HCT116 (cell line): ENCODE measurements around the gene ADGRF4. TPM values are rescaled to one million over a fixed set of nuclear protein-coding genes. Genes with fewer than 3 reads are reported as not detected.

ENCODE experiments used
- EGR1 ChIP-seq: IDR thresholded peaks from 2 replicates; pipeline ENCODE4 v1.6.1; 2012; ENCODE audit warnings: low read depth
- EZH2phosphoT487 ChIP-seq: fragments of 200-600 bp; IDR thresholded peaks from 2 replicates; pipeline ENCODE4 v1.6.1; 2018; ENCODE audit warnings: antibody characterized with exemption, borderline replicate concordance
- POLR2AphosphoS5 ChIP-seq: IDR thresholded peaks from 2 replicates; pipeline ENCODE4 v1.6.1; 2011; ENCODE audit warnings: mild to moderate bottlenecking, low read depth, low read length, moderate library complexity
- RAD21 ChIP-seq: IDR thresholded peaks from 2 replicates; pipeline ENCODE4 v1.6.1; 2012; ENCODE audit warnings: low read depth, mild to moderate bottlenecking
- TCF7L2 ChIP-seq: IDR thresholded peaks from 2 replicates; pipeline ENCODE4 v1.7.0; 2011; ENCODE audit warnings: borderline replicate concordance, inconsistent platforms; ENCODE audit not compliant: insufficient read depth, insufficient read length; ENCODE audit errors: extremely low read depth
- YY1 ChIP-seq: IDR thresholded peaks from 2 replicates; pipeline ENCODE4 v1.6.1; 2011; ENCODE audit warnings: low read length, low read depth, moderate library complexity, mild to moderate bottlenecking; ENCODE audit not compliant: insufficient replicate concordance; ENCODE audit errors: extremely low read depth
- ZFX ChIP-seq: fragments of 450-650 bp; IDR thresholded peaks from 2 replicates; pipeline ENCODE4 v1.6.1; 2017
- total RNA-seq: library from RNA; stranded (reverse); gene quantifications from one replicate; pipeline ENCODE4 v1.2.1, GENCODE V29; 2021; ENCODE audit not compliant: unreplicated experiment
- TF ChIP-seq, protein P1 (sequence below), 3 experiments: fragments of 200-600 bp in 1 of 3; sonication (generic) in 1 of 3; IDR thresholded peaks in 2 of 3; conservative IDR thresholded peaks in 1 of 3; 2 replicates each; pipeline ENCODE4 v1.5.1; 2012 to 2017; ENCODE audit warnings: low read depth in 2 of 3, low read length in 2 of 3, antibody characterized with exemption in 1 of 3, borderline replicate concordance in 1 of 3, control low read depth in 1 of 3, mild to moderate bottlenecking in 1 of 3, mixed read lengths in 1 of 3, mixed run types in 1 of 3, moderate library complexity in 1 of 3; ENCODE audit not compliant: insufficient read depth in 1 of 3
- TF ChIP-seq, protein P2 (sequence below): IDR thresholded peaks from 2 replicates; pipeline ENCODE4 v1.6.1; 2012; ENCODE audit warnings: low read depth

Gene ADGRF4
- total RNA-seq, 1 experiment from 2014 or later: not detected

GRCh38 chr6:47681201-47681990, 17.0 kb upstream of the ADGRF4 start (continued):
- TF ChIP-seq, protein P1, sequence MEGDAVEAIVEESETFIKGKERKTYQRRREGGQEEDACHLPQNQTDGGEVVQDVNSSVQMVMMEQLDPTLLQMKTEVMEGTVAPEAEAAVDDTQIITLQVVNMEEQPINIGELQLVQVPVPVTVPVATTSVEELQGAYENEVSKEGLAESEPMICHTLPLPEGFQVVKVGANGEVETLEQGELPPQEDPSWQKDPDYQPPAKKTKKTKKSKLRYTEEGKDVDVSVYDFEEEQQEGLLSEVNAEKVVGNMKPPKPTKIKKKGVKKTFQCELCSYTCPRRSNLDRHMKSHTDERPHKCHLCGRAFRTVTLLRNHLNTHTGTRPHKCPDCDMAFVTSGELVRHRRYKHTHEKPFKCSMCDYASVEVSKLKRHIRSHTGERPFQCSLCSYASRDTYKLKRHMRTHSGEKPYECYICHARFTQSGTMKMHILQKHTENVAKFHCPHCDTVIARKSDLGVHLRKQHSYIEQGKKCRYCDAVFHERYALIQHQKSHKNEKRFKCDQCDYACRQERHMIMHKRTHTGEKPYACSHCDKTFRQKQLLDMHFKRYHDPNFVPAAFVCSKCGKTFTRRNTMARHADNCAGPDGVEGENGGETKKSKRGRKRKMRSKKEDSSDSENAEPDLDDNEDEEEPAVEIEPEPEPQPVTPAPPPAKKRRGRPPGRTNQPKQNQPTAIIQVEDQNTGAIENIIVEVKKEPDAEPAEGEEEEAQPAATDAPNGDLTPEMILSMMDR (IDR thresholded peaks at IDR 0.05 in 2 of 3, conservative IDR thresholded peaks at IDR 0.05 in 1 of 3; ENCODE audit: borderline replicate concordance in 1 of 3, insufficient read depth in 1 of 3, low read depth in 2 of 3, low read length in 2 of 3): no peak
- TF ChIP-seq EGR1 (no peak), EZH2phosphoT487 (no peak), ZFX (no peak), YY1 (no peak), TCF7L2 (no peak), RAD21 (no peak), POLR2AphosphoS5 (no peak)
- TF ChIP-seq, protein P2, sequence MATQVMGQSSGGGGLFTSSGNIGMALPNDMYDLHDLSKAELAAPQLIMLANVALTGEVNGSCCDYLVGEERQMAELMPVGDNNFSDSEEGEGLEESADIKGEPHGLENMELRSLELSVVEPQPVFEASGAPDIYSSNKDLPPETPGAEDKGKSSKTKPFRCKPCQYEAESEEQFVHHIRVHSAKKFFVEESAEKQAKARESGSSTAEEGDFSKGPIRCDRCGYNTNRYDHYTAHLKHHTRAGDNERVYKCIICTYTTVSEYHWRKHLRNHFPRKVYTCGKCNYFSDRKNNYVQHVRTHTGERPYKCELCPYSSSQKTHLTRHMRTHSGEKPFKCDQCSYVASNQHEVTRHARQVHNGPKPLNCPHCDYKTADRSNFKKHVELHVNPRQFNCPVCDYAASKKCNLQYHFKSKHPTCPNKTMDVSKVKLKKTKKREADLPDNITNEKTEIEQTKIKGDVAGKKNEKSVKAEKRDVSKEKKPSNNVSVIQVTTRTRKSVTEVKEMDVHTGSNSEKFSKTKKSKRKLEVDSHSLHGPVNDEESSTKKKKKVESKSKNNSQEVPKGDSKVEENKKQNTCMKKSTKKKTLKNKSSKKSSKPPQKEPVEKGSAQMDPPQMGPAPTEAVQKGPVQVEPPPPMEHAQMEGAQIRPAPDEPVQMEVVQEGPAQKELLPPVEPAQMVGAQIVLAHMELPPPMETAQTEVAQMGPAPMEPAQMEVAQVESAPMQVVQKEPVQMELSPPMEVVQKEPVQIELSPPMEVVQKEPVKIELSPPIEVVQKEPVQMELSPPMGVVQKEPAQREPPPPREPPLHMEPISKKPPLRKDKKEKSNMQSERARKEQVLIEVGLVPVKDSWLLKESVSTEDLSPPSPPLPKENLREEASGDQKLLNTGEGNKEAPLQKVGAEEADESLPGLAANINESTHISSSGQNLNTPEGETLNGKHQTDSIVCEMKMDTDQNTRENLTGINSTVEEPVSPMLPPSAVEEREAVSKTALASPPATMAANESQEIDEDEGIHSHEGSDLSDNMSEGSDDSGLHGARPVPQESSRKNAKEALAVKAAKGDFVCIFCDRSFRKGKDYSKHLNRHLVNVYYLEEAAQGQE: no peak
- TF ChIP-seq, all 23 proteins: peak for 0
